ENCODE measurements around the gene PTGES.

DNA sequence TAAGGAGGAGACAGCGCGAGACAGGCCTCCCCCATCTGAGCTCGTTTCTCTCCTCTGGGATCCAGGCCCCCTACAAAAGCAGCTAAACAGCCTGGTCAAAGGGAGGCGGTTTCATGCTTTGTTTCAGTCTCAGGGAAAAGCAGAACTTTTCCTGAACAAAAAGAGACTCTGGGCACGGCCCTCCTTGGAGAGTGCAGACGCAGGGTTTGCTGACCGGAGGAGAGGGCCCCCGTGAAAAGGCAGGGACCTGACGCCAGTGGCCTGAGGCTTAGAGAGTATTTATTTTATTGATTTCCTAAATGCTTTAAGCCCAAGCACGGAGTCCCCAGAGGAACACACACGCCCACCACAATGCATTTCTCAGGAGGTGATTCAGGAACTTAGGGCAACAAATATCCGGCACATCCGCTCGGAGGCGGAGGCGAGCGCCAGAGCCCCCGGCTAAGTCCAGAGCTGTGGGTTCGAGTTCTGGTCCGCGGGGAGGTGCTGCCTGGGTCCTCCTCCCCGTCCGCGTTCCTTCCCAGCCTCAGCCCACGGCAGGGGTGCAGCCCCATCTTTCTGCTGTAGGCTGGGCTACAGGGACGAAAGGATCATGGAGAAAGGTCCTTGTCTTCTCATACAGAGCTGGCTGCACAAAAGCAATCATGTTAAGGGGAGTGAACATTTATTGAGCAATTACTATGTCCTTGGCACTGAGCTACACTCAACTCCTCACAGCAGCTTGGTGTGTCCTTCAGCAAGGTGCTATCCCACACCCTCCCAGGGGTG is 40.0 kb downstream of the PTGES start:
- TF ChIP-seq, protein P1, sequence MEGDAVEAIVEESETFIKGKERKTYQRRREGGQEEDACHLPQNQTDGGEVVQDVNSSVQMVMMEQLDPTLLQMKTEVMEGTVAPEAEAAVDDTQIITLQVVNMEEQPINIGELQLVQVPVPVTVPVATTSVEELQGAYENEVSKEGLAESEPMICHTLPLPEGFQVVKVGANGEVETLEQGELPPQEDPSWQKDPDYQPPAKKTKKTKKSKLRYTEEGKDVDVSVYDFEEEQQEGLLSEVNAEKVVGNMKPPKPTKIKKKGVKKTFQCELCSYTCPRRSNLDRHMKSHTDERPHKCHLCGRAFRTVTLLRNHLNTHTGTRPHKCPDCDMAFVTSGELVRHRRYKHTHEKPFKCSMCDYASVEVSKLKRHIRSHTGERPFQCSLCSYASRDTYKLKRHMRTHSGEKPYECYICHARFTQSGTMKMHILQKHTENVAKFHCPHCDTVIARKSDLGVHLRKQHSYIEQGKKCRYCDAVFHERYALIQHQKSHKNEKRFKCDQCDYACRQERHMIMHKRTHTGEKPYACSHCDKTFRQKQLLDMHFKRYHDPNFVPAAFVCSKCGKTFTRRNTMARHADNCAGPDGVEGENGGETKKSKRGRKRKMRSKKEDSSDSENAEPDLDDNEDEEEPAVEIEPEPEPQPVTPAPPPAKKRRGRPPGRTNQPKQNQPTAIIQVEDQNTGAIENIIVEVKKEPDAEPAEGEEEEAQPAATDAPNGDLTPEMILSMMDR (IDR thresholded peaks at IDR 0.05): no peak
- no peak for TF ChIP-seq POLR2A (IDR thresholded peaks at IDR 0.05)

Data from tibial nerve (tissue), 3 donors.